ENCODE measurements around the gene EVC2.
A peak's percentile ranks its signal among the peaks of the same experiment; 100 is the strongest.
"Not testable (repeated sequence)": the region's sequence is repeated elsewhere in the genome, so short reads cannot be mapped to it uniquely, and the experiment has no call there.

Gene EVC2

DNA sequence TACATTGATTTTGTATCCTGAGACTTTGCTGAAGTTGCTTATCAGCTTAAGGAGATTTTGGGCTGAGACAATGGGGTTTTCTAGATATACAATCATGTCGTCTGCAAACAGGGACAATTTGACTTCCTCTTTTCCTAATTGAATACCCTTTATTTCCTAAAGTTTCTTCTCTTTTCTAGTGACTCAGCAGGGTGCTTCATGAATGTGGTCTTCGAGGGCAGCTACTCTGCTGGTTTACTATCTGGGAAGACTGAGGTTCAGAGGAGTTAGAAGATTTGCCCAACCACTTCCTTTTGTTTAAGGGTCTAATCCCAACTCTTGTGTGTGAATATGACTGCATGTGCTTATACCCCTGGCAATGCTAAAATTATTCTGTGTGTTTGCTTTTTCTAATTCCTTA is 20.1 kb upstream of the EVC2 start:
- H3K36me3 ChIP-seq (ENCODE audit: control insufficient read depth in 4 of 4, insufficient read depth in 4 of 4, low read length in 3 of 4); H3K4me1 ChIP-seq (ENCODE audit: control extremely low read depth in 1 of 4, control insufficient read depth in 4 of 4, insufficient read depth in 4 of 4, low read length in 3 of 4); H3K27me3 ChIP-seq (replicated peaks in 2 of 5; ENCODE audit: control insufficient read depth in 4 of 5, insufficient read depth in 5 of 5, low read length in 4 of 5); H3K9me3 ChIP-seq (ENCODE audit: control extremely low read depth in 1 of 5, control insufficient read depth in 4 of 5, insufficient read depth in 2 of 5, low read depth in 1 of 5, low read length in 4 of 5); POLR2A ChIA-PET; H3K4me3 ChIP-seq (ENCODE audit: control insufficient read depth in 1 of 7, extremely low read depth in 1 of 7, insufficient read depth in 4 of 7, low read depth in 2 of 7, low read length in 6 of 7); H3K27ac ChIP-seq (ENCODE audit: insufficient read depth in 1 of 2, low read depth in 1 of 2, low read length in 2 of 2, poor library complexity in 1 of 2, severe bottlenecking in 2 of 2); CTCF ChIA-PET: not testable (repeated sequence)
- DNase-seq: peak in 2 of 3 donors; percentile 28 to 31
- WGBS (ENCODE audit: insufficient coverage): 0% methylated on average over 1 of the region's 2 CpGs

- Histone ChIP-seq H3K4me1 (ENCODE audit: control extremely low read depth in 1 of 4, control insufficient read depth in 4 of 4, insufficient read depth in 4 of 4, low read length in 3 of 4) (peaks cover 0 to 6% (median 2%) of the 10 kb centered on the region in 4 experiments), H3K27ac (ENCODE audit: insufficient read depth in 1 of 2, low read depth in 1 of 2, low read length in 2 of 2, poor library complexity in 1 of 2, severe bottlenecking in 2 of 2) (no peak overlapping the region)
- CTCF ChIA-PET: no interaction called here
Observed at GRCh38 chr4:5724377-5724776, 16.0 kb upstream of the EVC2 start.

GRCh38 chr4:5722328-5722727 is 14.0 kb upstream of the EVC2 start:
- CTCF ChIA-PET: no interaction called here
- DNase-seq: no peak
- H3K4me1 ChIP-seq (ENCODE audit: control extremely low read depth in 1 of 4, control insufficient read depth in 4 of 4, insufficient read depth in 4 of 4, low read length in 3 of 4): no peaks in the 10 kb centered on the region
- no peak overlapping the region for H3K4me3 ChIP-seq (ENCODE audit: control insufficient read depth in 1 of 7, extremely low read depth in 1 of 7, insufficient read depth in 4 of 7, low read depth in 2 of 7, low read length in 6 of 7)
- H3K36me3 ChIP-seq (ENCODE audit: control insufficient read depth in 4 of 4, insufficient read depth in 4 of 4, low read length in 3 of 4): no peaks in the 10 kb centered on the region
- no peak overlapping the region for H3K27ac ChIP-seq (ENCODE audit: insufficient read depth in 1 of 2, low read depth in 1 of 2, low read length in 2 of 2, poor library complexity in 1 of 2, severe bottlenecking in 2 of 2)
- WGBS (ENCODE audit: insufficient coverage): 100% methylated on average over 2 of the region's 4 CpGs
- peaks cover 0 to 6% (median 0%) of the 10 kb centered on the region in 5 experiments for H3K9me3 ChIP-seq (ENCODE audit: control extremely low read depth in 1 of 5, control insufficient read depth in 4 of 5, insufficient read depth in 2 of 5, low read depth in 1 of 5, low read length in 4 of 5)
- H3K27me3 ChIP-seq (replicated peaks in 2 of 5; ENCODE audit: control insufficient read depth in 4 of 5, insufficient read depth in 5 of 5, low read length in 4 of 5): no peaks in the 10 kb centered on the region
- POLR2A ChIA-PET: no interaction called here

More at GRCh38 chr4:5724377-5724776, 16.0 kb upstream of the EVC2 start:
- Histone ChIP-seq H3K27me3 (replicated peaks in 2 of 5; ENCODE audit: control insufficient read depth in 4 of 5, insufficient read depth in 5 of 5, low read length in 4 of 5) (no peaks in the 10 kb centered on the region), H3K36me3 (ENCODE audit: control insufficient read depth in 4 of 4, insufficient read depth in 4 of 4, low read length in 3 of 4) (no peaks in the 10 kb centered on the region), H3K9me3 (ENCODE audit: control extremely low read depth in 1 of 5, control insufficient read depth in 4 of 5, insufficient read depth in 2 of 5, low read depth in 1 of 5, low read length in 4 of 5) (peaks cover 0 to 6% (median 0%) of the 10 kb centered on the region in 5 experiments), H3K4me3 (ENCODE audit: control insufficient read depth in 1 of 7, extremely low read depth in 1 of 7, insufficient read depth in 4 of 7, low read depth in 2 of 7, low read length in 6 of 7) (no peak overlapping the region)
- no peak for DNase-seq
- WGBS (ENCODE audit: insufficient coverage): 93% methylated on average over 4 of the region's 7 CpGs
- POLR2A ChIA-PET: no interaction called here

GRCh38 chr4:5721923-5722322 is 13.6 kb upstream of the EVC2 start:
- POLR2A ChIA-PET: no interaction called here
- CTCF ChIA-PET: no interaction called here
- peaks cover 0 to 6% (median 0%) of the 10 kb centered on the region in 5 experiments for H3K9me3 ChIP-seq (ENCODE audit: control extremely low read depth in 1 of 5, control insufficient read depth in 4 of 5, insufficient read depth in 2 of 5, low read depth in 1 of 5, low read length in 4 of 5)
- H3K4me1 ChIP-seq (ENCODE audit: control extremely low read depth in 1 of 4, control insufficient read depth in 4 of 4, insufficient read depth in 4 of 4, low read length in 3 of 4): no peaks in the 10 kb centered on the region
- H3K27me3 ChIP-seq (replicated peaks in 2 of 5; ENCODE audit: control insufficient read depth in 4 of 5, insufficient read depth in 5 of 5, low read length in 4 of 5): no peaks in the 10 kb centered on the region
- no peaks in the 10 kb centered on the region for H3K36me3 ChIP-seq (ENCODE audit: control insufficient read depth in 4 of 4, insufficient read depth in 4 of 4, low read length in 3 of 4)
- H3K27ac ChIP-seq (ENCODE audit: insufficient read depth in 1 of 2, low read depth in 1 of 2, low read length in 2 of 2, poor library complexity in 1 of 2, severe bottlenecking in 2 of 2): no peak overlapping the region
- WGBS (ENCODE audit: insufficient coverage): 93% methylated on average over 5 of the region's 5 CpGs
- no peak overlapping the region for H3K4me3 ChIP-seq (ENCODE audit: control insufficient read depth in 1 of 7, extremely low read depth in 1 of 7, insufficient read depth in 4 of 7, low read depth in 2 of 7, low read length in 6 of 7)
- no peak for DNase-seq

- WGBS (ENCODE audit: insufficient coverage): 93% methylated on average over 3 of the region's 3 CpGs
- Histone ChIP-seq H3K9me3 (ENCODE audit: control extremely low read depth in 1 of 5, control insufficient read depth in 4 of 5, insufficient read depth in 2 of 5, low read depth in 1 of 5, low read length in 4 of 5) (peaks cover 0 to 3% (median 0%) of the 10 kb centered on the region in 5 experiments), H3K27ac (ENCODE audit: insufficient read depth in 1 of 2, low read depth in 1 of 2, low read length in 2 of 2, poor library complexity in 1 of 2, severe bottlenecking in 2 of 2) (no peak overlapping the region), H3K36me3 (ENCODE audit: control insufficient read depth in 4 of 4, insufficient read depth in 4 of 4, low read length in 3 of 4) (no peaks in the 10 kb centered on the region), H3K4me1 (ENCODE audit: control extremely low read depth in 1 of 4, control insufficient read depth in 4 of 4, insufficient read depth in 4 of 4, low read length in 3 of 4) (no peaks in the 10 kb centered on the region), H3K27me3 (replicated peaks in 2 of 5; ENCODE audit: control insufficient read depth in 4 of 5, insufficient read depth in 5 of 5, low read length in 4 of 5) (no peaks in the 10 kb centered on the region), H3K4me3 (ENCODE audit: control insufficient read depth in 1 of 7, extremely low read depth in 1 of 7, insufficient read depth in 4 of 7, low read depth in 2 of 7, low read length in 6 of 7) (no peak overlapping the region)
- ChIA-PET CTCF (no interaction called here), POLR2A (no interaction called here)
- DNase-seq: no peak
Observed at GRCh38 chr4:5720980-5721379, 12.6 kb upstream of the EVC2 start.

DNA sequence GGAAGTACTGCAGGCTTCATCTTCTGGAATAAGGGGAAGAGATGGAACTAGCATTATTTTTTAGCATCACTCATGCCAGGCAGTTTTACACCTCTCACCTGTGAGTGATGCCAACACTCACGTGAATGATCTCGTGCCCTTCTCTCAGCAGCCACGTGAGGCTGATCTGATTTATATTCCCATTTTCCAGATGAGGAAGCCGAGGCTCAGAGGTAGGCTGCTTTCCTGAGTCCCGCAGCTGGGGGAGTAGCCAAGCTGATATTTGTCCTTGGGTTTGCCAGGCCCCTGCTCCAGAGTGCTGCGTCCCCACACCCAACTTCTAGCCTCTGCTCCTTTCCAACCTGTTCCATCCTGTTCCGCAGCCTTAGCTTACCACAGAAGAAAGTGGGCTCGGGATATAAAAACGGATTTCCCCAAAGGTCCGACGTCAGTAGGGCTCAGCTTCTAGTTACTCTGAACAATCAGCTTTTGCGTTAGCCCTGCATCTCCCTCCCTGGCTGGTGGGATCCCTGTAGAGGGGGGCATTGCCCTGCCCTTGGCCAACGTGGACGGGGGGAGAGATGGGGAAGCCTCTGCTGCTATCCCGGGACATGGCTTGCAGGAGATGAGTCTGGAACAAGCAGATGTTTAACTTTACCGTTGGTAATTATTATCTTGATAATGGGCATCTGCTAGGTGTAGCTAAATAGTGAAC is 11.9 kb upstream of the EVC2 start:
- no peak for DNase-seq
- Histone ChIP-seq H3K9me3 (ENCODE audit: control extremely low read depth in 1 of 5, control insufficient read depth in 4 of 5, insufficient read depth in 2 of 5, low read depth in 1 of 5, low read length in 4 of 5) (peaks cover 0 to 2% (median under 1%) of the 10 kb centered on the region in 5 experiments), H3K27ac (ENCODE audit: insufficient read depth in 1 of 2, low read depth in 1 of 2, low read length in 2 of 2, poor library complexity in 1 of 2, severe bottlenecking in 2 of 2) (no peak overlapping the region), H3K27me3 (replicated peaks in 2 of 5; ENCODE audit: control insufficient read depth in 4 of 5, insufficient read depth in 5 of 5, low read length in 4 of 5) (no peaks in the 10 kb centered on the region), H3K4me3 (ENCODE audit: control insufficient read depth in 1 of 7, extremely low read depth in 1 of 7, insufficient read depth in 4 of 7, low read depth in 2 of 7, low read length in 6 of 7) (no peak overlapping the region), H3K36me3 (ENCODE audit: control insufficient read depth in 4 of 4, insufficient read depth in 4 of 4, low read length in 3 of 4) (peaks cover 0 to under 1% (median 0%) of the 10 kb centered on the region in 4 experiments), H3K4me1 (ENCODE audit: control extremely low read depth in 1 of 4, control insufficient read depth in 4 of 4, insufficient read depth in 4 of 4, low read length in 3 of 4) (no peaks in the 10 kb centered on the region)
- POLR2A ChIA-PET: no interaction called here
- WGBS (ENCODE audit: insufficient coverage): 95% methylated on average over 15 of the region's 16 CpGs
- CTCF ChIA-PET: no interaction called here

- no peak overlapping the region for H3K27ac ChIP-seq (ENCODE audit: insufficient read depth in 1 of 2, low read depth in 1 of 2, low read length in 2 of 2, poor library complexity in 1 of 2, severe bottlenecking in 2 of 2)
- no peak overlapping the region for H3K4me3 ChIP-seq (ENCODE audit: control insufficient read depth in 1 of 7, extremely low read depth in 1 of 7, insufficient read depth in 4 of 7, low read depth in 2 of 7, low read length in 6 of 7)
- WGBS (ENCODE audit: insufficient coverage): 94% methylated on average over 6 of the region's 7 CpGs
- CTCF ChIA-PET: no interaction called here
- no peak for DNase-seq
- peaks cover 0 to 3% (median 0%) of the 10 kb centered on the region in 4 experiments for H3K36me3 ChIP-seq (ENCODE audit: control insufficient read depth in 4 of 4, insufficient read depth in 4 of 4, low read length in 3 of 4)
- no peaks in the 10 kb centered on the region for H3K27me3 ChIP-seq (replicated peaks in 2 of 5; ENCODE audit: control insufficient read depth in 4 of 5, insufficient read depth in 5 of 5, low read length in 4 of 5)
- no peaks in the 10 kb centered on the region for H3K4me1 ChIP-seq (ENCODE audit: control extremely low read depth in 1 of 4, control insufficient read depth in 4 of 4, insufficient read depth in 4 of 4, low read length in 3 of 4)
- POLR2A ChIA-PET: no interaction called here
- H3K9me3 ChIP-seq (ENCODE audit: control extremely low read depth in 1 of 5, control insufficient read depth in 4 of 5, insufficient read depth in 2 of 5, low read depth in 1 of 5, low read length in 4 of 5): peaks cover 0 to 10% (median 4%) of the 10 kb centered on the region in 5 experiments
Observed at GRCh38 chr4:5719350-5720055, 11.1 kb upstream of the EVC2 start.
